ENCODE results near the gene MEDAG.

MEDAG gene

GRCh38 chr13:30881191-30881651 lies 24.9 kb upstream of the MEDAG start:
- TF ChIP-seq POLR2A (IDR thresholded peaks at IDR 0.05; ENCODE audit: extremely low read depth, insufficient read length), result no peak
- TF ChIP-seq MYC (IDR thresholded peaks at IDR 0.05; ENCODE audit: low read depth, low read length), result no peak
- no peak for TF ChIP-seq MAX (IDR thresholded peaks at IDR 0.05; ENCODE audit: low read depth, low read length)
- TF ChIP-seq CTCF (IDR thresholded peaks at IDR 0.05; ENCODE audit: low read depth, low read length), result no peak
- H3K4me3 ChIP-seq (ENCODE audit: low read depth, low read length), result no peak overlapping the region

GRCh38 chr13:30882026-30882850 lies 23.8 kb upstream of the MEDAG start:
- DNase-seq (ENCODE audit: low read depth), result no peak
- TF ChIP-seq POLR2A (IDR thresholded peaks at IDR 0.05; ENCODE audit: extremely low read depth, insufficient read length), result no peak
- TF ChIP-seq CTCF (IDR thresholded peaks at IDR 0.05; ENCODE audit: low read depth, low read length), result no peak
- TF ChIP-seq MAX (IDR thresholded peaks at IDR 0.05; ENCODE audit: low read depth, low read length), result no peak
- no peak for TF ChIP-seq MYC (IDR thresholded peaks at IDR 0.05; ENCODE audit: low read depth, low read length)
- no peak overlapping the region for H3K4me3 ChIP-seq (ENCODE audit: low read depth, low read length)

More at GRCh38 chr13:30881191-30881651, 24.9 kb upstream of the MEDAG start:
- no peak for DNase-seq (ENCODE audit: low read depth)

GRCh38 chr13:30882996-30883766 lies 22.9 kb upstream of the MEDAG start:
- no peak for TF ChIP-seq MAX (IDR thresholded peaks at IDR 0.05; ENCODE audit: low read depth, low read length)
- no peak for TF ChIP-seq POLR2A (IDR thresholded peaks at IDR 0.05; ENCODE audit: extremely low read depth, insufficient read length)
- no peak for TF ChIP-seq CTCF (IDR thresholded peaks at IDR 0.05; ENCODE audit: low read depth, low read length)
- TF ChIP-seq MYC (IDR thresholded peaks at IDR 0.05; ENCODE audit: low read depth, low read length), result no peak
- H3K4me3 ChIP-seq (ENCODE audit: low read depth, low read length), result no peak overlapping the region
- DNase-seq (ENCODE audit: low read depth), result no peak

GRCh38 chr13:30884543-30884942 lies 21.5 kb upstream of the MEDAG start:
- TF ChIP-seq MAX (IDR thresholded peaks at IDR 0.05; ENCODE audit: low read depth, low read length), result no peak
- no peak for TF ChIP-seq POLR2A (IDR thresholded peaks at IDR 0.05; ENCODE audit: extremely low read depth, insufficient read length)
- no peak for TF ChIP-seq CTCF (IDR thresholded peaks at IDR 0.05; ENCODE audit: low read depth, low read length)
- TF ChIP-seq MYC (IDR thresholded peaks at IDR 0.05; ENCODE audit: low read depth, low read length), result no peak
- peak; percentile 62 for DNase-seq (ENCODE audit: low read depth)
- H3K4me3 ChIP-seq (ENCODE audit: low read depth, low read length), result no peak overlapping the region

- H3K4me3 ChIP-seq (ENCODE audit: low read depth, low read length), result no peak overlapping the region
- TF ChIP-seq MAX (IDR thresholded peaks at IDR 0.05; ENCODE audit: low read depth, low read length), result no peak
- TF ChIP-seq MYC (IDR thresholded peaks at IDR 0.05; ENCODE audit: low read depth, low read length), result no peak
- no peak for TF ChIP-seq CTCF (IDR thresholded peaks at IDR 0.05; ENCODE audit: low read depth, low read length)
- no peak for TF ChIP-seq POLR2A (IDR thresholded peaks at IDR 0.05; ENCODE audit: extremely low read depth, insufficient read length)
- no peak for DNase-seq (ENCODE audit: low read depth)
Observed at GRCh38 chr13:30889196-30889690, 16.8 kb upstream of the MEDAG start.
